HG02840 (cell line): Measurements from ENCODE around the gene FRMD8.
"Not testable (repeated sequence)": the region's sequence is repeated elsewhere in the genome, so short reads cannot be mapped to it uniquely, and the experiment has no call there.

ENCODE experiments used
- ATAC-seq: cut with Tn5 transposase; IDR thresholded peaks from one replicate; pipeline ENCODE4 v1.9.1; 2021; ENCODE audit warnings: mild to moderate bottlenecking, moderate library complexity, moderate number of reproducible peaks; ENCODE audit not compliant: unreplicated experiment, low FRiP score

FRMD8 gene

DNA sequence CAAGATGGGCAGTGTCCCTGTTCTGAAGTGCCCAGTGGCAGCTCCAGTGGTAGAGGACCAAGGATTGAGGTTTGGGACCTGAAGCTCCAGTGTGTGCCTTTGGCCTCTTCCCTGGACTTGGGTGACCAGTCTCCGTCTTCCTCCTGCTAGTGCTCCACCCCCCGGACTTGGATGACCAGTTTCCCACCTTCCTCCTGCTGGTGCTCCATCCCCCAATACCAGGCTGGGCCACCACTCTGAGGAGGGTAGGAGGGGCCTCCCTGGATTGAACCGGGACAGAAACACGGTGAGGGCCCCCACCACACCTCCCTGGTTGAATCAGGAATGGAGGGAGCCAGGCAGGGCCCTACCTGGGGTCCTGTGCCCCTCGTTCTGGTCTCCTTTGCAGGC lies 25.2 kb downstream of the FRMD8 start:
- no peak for ATAC-seq

DNA sequence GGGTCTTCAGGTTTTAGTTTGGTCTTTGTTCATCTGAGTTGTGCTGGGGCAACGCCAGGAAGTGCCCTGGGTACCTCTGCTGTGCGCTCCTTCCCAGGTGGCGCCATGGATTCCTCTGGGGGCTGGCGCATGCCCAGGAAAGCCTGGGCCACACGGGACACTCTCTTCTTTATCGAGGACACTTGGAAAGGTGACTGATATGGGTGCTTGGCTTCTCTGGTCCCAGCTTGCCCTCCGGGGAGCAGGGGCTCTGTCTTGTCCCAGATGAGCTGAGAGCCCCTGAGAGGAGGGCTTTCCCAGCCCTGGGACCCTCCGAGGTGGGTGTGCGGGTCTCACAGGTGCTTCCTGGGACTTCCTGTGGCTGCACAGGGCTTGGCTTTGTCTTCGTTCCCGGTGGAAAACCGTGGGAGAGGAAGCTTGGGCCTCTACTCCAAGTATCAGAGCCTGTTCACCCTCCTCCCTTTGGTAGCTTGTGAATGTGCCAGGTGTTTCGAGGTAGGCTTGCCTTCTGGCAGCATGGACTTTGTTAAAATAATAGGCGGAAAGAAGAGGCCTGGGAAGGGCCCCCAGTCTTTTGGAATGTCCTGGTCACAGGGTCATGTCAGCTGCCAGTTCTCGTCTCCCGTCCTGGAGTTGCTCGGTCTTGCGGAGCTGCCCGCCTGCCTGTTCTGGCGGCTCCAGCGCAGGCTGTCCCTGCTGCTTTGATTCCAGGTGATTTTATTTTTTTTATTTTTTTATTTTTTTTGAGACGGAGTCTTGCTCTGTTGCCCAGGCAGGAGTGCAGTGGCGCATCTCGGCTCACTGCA lies 26.0 kb downstream of the FRMD8 start:
- no peak for ATAC-seq

DNA sequence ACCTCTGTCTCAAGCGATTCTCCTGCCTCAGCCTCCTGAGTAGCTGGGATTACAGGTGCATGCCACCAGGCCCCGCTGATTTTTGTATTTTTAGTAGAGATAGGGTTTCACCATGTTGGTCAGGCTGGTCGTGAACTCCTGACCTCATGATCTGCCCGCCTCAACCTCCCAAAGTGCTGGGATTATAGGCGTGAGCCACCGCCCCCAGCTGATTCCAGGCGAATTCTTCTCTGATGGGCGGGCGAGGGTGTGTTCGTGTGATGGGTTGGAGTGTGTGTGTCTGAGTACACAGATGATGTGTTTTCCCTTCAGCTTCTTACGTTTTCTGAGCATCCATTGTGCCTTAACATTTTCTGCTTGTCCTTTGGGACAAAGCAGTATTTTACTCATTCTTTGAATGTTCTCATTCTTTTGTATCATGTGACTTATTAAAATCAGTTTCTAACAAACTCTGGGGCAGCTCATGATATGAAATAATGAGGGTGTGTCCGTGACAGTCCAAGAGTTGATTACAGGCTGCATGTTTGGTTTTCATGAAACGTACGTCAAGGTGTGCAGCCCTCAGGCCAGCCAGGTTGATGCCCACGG lies 26.7 kb downstream of the FRMD8 start:
- ATAC-seq, result not testable (repeated sequence)

DNA sequence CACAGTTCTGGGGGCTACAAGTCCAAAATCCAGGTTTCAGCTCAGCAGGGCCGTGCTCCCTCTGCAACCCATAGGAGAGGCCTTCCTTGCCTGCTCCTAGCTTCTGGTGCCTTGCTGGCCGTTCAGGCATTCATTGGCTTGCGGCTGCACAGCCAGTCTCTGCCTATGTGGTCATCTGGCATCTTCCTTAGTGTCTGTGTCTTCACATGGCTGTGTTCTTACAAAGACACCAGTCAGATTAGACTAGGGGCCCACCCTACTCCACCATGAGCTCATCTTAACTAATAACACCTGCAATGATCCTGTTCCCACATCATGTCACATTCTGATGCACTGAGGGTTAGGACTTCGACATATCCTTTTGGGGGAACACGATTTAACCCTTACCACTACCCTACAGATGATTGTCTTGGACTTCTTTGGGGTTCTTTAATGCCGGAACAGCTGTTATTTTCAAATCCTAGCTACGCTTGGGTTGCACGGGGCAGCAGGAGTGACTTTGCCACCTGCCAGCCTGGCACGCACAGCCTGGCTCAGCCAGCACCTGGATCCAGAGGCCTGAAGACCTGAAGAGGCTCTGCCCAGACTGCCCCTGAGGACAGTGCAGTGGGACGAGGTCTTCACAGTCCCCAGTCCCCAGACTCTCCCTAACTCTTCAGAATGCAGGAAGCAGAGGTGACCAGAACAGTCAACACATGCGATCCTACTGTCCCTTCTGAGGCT lies 28.5 kb downstream of the FRMD8 start:
- ATAC-seq, result no peak

DNA sequence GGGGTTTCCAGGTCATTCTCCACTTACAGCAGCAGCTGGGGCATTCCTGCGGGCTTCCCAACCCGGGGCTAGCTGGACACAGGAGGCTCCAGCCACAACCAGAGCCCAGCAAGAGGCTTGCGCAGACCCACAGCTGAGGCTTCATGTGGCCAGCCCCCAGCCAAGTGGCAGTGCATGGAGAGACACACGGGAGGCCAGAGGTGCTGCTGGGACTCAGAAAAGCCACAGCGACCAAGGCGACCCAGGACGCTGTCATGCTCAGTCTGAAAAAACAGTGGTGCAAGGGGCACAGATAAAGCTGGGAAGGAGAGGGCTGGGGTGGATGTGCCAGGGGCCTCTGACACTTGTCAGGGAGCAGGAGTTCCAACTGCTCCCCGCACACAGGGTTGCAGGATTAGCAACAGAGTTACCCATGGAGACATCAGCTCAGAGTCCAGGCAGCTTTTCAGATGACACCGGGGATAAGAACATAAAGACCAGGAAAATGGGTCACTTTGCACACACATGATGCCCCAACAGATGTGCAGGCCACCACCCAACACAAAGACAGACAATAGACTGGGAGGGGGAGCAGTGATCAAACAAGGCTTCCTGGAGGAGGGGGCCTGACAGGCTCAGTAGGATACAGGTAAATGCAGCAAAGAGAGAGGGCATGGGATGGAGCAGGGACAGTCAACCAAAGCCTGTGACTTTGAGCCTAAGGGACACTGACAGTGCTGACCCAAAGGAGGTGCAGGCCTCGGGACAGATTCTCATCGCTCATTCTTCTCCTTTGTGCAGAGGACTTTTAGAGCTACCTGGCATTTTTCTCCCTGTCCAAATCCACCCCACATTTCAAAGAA lies 29.3 kb downstream of the FRMD8 start:
- ATAC-seq, result no peak

DNA sequence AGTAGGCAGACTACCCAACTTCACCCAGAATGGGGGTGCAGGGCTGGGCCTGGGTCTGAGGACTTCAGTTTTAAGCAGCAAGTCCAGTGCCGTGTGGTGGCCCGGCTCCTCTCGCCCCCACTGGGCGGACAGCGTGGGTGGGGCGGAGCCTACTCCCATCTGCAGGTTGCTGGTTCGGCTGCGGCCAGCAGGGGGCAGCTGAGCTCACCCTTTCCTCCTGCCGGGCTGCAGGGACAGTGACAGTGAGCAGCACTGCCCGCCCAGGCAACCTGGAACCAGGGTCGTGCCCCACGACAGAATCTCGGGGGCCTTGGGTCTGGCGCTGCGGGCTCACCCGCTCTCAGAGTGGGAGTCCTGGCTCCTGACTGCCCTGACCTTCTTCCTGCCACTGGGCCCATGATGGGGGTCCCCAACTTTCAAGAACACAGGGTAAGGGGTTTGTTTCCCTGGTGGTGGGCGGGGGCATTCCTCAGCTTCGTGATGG lies 29.9 kb downstream of the FRMD8 start:
- no peak for ATAC-seq

DNA sequence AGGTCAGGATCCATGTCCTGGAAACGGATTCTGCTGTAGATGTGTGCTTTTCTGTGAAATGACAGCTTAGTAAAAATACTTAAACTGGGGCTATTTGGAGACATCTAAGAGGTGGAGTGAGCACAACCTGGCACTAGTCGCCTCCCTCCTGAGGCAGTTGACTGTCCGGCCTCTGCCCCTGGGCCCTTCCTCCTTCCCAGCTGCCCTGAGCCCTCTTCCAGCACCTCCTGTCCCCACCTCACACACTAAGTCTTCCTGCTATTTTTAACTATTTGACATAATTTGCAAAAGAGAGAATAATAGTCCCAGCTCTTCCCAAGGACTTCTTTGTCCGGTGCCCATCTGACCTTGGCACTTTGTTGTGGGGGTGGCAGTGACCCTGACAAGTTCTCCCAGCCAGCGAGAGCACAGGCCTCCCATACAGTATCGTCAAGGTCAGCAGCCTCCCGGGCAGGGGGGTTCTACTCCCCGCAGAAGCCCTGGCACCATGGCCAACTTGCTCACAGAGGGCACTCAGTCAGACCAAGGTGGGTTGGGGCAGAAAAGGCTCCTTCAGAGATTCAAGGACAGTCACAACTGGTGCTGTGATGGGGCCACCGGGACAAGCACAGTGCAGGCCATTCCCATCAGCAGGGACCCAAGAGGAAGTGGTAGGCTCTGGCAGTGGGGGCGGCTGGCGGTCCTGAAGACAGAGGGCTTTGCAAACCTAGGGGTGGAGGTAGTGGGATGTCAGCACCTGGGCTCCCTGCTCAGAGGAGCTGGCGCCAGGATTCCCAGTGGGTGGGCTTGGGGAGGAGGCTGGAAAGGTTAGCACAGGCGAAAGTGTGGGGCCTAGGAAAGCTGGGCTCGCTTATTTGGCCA lies 30.6 kb downstream of the FRMD8 start:
- no peak for ATAC-seq

DNA sequence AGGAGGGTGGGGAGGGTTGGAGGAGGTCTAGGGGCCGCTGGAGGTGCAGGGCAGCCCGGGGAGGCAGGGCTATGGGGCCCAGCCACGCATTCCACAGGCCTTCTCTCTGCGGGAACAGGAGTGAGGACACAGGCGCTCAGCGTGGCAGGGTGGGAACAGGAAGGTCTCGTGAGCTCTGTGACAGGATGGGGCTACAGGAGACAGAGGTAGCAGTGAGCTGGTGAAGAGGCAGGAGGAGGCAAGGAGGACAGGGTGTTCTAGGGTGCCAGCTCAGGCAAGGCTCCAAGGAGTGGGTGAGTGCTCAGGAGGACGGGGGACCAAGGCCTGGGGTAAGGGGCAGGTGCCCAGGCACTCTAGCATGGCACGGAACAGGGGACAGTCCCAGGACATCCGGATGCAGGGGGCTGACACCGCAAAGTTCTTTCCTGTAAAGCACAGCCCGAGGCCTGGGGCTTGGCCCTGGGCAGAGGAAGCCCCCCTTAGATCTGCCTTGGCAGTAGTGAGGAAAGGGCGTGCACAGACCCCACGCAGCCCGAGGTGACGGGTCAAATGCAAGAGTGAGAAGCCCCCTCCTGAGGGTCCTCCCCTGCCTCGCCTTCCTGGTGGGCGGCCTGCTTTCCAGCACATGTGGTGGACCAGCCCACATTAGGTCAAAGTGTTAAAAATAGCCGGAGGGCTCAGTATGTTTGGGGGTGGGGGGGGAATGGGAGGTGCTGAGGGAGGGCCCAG lies 31.4 kb downstream of the FRMD8 start:
- no peak for ATAC-seq

DNA sequence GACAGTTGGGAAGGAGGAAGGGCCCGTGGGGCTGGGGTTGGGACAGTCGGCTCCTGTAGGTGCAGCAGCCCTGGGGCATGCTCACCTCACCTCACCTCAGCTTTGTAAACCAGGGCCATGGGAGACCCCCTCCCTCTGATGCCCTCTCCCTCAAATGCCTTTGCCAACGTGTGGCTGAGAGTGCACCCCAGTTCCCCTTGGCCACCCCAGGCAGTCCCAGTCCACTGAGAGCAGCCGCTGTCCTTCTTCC lies 31.9 kb downstream of the FRMD8 start:
- no peak for ATAC-seq

DNA sequence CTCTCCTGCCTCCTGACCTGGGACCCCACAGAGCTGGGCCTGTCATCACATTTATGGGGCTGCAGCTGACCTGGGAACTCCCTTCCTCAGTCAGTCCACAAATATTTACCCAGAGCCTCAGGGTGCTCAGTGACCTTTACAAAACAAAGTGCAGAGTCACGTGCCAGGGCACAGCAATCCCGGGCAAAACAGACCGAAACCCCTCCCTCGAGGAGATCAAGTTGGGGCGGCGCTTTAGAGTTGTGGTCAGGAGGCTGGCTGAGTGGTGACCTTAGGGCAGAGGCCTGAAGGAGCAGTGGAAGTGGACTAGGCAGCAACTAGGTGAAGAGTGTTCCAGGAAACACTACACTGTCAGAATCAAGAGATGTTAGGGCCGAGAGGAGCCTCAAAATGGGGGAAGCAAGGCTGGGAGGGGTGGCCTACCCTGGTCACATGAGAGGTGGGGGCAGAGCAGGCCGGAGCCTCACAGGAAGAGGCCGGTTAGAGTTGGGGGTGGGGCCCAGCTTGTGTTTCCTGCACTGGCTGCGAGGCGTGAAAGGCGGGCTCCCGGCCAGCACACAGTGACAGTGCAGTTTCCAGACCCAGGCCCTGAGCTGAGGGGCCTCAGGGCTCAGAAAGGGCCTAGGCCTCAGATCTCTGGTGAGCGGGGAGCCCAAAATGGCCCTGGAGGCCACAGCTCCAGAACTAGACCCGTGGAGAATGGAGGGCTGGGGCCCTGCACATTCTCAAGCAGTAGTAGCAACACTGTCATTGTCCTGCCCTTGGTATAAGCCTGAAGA lies 32.4 kb downstream of the FRMD8 start:
- ATAC-seq, result peak; percentile 40

DNA sequence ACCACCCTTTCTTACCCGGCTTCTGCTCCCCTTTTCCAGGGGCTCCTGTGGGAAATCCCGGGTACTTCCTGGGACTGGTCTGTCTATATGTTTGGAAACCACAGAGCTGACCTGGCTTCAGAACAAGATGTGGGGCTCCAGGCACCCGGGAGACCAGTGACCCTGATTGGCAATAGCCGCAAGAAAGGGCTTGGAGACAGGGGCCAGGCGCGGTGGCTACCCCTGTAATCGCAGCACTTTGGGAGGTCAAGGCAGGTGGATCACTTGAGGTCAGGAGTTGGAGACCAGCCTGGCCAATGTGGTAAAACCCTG lies 33.0 kb downstream of the FRMD8 start:
- no peak for ATAC-seq

DNA sequence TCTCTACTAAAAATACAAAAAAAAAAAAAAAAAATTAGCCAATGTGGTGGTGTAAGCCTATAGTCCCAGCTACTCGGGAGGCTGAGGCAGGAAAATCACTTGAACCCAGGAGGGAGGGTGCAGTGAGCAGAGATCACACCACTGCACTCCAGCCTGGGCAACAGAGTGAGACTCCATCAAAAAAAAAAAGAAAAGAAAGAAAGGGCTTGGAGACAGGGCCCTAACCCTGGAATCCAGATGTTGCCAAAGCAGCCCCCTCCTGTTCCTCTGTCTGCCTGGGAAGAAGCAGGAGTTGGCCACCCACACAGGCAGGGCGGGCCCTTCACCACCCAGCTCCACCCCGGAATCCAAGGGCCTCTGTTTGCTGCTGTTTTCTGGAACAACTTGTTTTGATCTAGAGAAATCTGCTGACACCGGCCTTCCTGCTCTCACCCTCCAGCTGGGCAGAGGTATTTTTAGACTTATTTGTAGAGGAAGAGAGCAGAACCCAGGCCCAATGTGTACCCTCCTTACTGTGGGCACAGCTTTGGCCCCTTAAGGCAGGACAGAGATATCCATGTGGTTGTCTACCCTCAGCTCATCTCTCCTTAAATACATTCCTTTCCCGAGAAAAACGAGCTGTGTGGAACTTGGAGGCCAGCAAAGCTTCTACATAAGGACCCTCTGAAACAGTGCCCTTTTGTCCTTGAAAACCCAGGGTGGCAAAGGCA lies 33.5 kb downstream of the FRMD8 start:
- no peak for ATAC-seq

DNA sequence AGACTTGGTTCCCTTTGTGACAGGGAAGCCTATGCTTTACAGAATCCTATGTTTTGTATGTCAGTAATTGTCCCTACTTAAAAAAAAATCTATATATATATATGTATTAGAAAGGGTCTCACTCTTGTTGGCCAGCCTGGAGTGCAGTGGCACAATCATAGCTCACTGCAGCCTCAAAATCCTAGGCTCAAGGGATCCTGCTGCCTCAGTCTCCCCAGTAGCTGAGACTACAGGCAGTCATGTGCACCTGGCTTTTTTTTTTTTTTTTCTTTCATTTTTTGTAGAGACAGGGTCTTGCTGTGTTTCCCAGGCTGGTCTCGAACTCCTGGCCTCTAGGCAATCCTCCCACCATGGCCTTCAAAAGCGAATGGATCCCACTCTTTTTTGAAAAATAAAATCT lies 34.1 kb downstream of the FRMD8 start:
- no peak for ATAC-seq

DNA sequence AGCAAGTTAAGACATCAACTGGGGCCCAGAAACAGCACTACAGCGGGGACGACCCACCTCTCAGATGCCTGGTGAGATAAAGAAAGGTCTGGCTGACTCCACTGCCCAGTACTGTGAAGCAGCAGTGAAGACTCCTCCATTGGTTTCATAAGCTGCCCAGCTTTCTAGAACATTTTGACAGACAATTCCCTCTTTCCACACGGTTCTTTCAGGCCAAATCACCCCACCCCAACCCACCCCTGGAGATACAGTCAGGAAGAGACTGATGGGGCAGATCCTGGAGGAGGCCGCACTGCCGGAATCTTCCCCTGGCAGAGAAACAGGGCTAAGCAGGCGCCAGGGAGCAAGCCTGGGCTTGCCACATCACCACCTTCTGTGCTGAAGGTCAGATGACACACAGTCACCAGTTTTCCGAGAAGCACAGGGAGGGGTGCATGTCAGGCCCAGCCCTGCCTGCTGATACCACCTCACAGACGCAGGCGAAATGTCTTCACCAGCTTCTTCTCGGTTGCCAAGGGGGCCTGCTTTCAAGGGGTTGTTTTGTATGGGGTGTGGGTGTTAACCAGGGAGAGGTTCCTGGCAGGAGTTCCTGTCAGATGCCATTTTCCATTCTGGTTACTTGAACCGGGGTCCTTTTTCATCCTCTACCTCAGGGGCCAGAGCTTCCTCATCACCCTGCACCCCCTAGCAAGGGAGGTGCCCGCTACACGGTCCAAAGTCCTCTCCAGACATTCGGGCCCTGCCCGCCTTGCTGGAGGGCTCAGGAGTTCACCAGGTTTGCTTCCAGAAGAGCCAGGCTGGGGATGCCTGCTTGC lies 34.7 kb downstream of the FRMD8 start:
- ATAC-seq, result no peak

DNA sequence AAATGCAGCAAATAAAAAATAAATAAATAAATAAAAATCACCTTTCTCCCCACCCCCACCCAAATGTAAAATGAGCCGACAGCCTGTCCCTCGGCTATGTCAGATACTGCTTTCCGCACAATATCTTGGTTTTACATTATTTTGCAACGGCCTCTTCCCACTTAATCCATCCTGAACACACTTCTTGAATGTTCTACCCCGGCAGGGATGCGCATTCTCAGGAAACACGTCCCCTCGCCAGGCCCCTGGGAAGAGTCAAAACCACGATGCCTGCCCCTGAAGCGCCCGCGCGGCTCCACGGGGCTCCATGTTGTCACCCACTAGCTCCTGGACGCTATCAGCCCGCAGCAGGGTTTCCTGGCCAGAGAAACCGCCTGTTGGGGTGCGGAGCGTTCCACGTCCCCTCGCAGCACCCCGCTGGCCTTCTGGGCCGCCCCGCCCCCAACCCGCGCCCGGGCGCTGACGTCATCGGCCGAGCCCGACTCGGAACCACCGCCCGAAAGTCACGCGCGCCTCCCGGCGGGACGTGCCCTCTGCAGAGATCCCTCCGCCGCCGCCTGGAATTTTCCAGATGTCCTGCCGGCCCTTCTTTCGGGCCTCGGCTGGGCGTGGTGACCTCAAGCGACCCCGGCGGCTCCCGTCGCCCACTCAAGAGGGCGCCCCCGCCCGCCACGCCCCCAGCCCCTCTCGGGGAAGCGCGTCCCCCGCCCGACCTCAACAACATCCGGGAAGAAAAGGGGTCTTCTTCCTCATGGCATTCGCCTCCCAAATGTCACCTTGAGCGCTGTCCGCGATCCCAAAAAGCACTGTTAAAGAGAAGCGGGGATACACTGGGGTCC lies 35.6 kb downstream of the FRMD8 start:
- ATAC-seq, result no peak
